NCI-H1930 (cell line): Measurements from ENCODE around the gene SLK.
A peak's percentile ranks its signal among the peaks of the same experiment; 100 is the strongest.

ENCODE experiments used
- DNase-seq, 2 experiments: peaks; one replicate each; lab custom pipeline; 2025; lab: John Stamatoyannopoulos, UW

SLK gene

DNA sequence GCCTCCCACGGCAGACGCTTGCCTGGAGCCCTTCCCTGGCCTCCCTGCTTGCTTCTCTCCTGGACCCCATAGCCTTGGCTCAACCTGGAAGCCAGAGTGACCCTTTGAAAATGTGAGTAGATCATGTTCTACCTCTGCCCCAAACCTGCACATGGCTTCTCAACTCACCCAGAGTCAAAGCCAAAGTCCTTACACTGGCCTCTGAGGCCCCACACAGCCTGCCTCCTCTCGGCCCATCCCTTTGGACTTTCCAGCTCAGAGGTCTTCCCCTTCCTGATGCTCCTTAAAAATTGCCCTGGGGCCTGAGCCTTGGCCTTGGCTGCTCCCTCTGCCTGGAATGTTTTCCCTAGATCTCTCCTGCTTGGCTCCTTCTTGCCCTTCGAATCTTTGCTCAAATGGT, 86.3 kb downstream of the SLK start:
- no peak for DNase-seq

GRCh38 chr10:104054430-104054829, 87.5 kb downstream of the SLK start:
- DNase-seq: no peak

DNA sequence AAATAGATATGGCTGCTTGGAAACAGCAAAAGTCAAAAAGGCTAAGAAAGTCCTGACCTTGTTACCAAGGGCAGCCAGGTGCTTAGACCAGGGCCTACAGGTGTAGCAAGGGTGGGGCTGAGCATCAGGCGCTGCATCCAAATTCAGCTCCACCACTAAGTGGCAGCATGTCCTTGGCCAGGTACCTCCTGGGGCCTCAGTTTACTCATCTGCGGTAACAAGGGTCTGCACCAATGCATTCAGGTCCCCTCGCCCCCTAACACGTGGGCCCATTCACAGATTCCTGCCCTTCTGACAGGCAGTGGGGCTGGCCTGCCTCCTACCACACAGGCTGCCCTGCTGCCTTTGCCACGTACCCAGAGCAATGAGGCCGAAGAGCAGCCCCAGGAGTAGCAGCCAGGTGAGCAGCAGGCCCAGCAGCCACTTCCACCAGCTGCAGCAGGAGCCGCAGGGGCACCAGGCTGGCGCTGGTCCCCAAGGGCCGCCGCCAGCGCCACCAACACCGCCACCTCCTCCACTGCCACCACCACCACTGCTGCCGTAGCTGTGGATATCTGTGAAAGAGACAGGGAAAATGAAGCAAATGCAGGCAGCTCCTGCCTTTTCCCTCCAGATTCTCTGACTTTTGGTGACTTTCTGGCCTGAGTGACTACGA, 89.8 kb downstream of the SLK start:
- no peak for DNase-seq

DNA sequence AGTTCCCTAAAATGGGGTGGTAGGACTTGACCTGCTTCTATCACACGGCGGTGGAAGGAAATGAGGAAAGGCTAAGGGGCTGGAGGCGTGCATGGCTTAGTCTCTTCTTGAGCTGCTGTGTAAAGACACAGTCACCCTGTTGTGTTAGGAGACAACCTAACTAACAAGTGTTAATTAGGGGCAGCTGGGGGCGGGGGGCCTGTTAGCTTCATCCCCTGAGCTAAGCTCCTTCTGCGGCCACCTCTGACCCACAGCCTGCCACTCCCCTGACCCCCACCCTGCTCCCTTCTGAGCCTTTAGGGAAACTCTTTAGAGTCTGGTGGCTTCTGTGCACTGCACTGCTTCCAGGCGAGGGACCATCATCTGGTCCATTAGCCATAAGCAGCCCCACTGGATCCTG, 90.8 kb downstream of the SLK start:
- DNase-seq: no peak

DNA sequence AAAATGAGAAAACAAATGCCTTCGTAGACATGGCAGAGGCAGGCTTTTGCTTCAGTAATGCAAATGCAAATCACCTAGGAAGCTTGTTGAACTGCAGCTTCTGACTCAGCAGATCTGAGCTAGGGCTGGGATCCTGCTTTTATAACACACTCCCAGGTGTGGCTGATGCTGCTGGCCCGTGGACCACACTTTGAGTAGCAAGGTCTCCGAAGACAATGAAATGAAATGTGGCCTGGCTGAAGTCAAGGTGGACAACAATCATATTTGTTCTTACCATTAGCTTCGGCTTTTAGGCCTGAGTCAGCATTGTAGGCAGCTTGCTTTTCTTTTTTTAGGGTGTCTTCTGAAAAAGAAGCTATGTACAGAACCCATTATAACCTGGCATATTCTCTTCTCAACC, 92.4 kb downstream of the SLK start:
- DNase-seq: no peak

GRCh38 chr10:104061196-104061595, 94.3 kb downstream of the SLK start:
- no peak for DNase-seq

- no peak for DNase-seq
Measured at GRCh38 chr10:104065748-104066147, 98.8 kb downstream of the SLK start.

GRCh38 chr10:104066945-104067344, 100.0 kb downstream of the SLK start:
- DNase-seq: no peak

DNA sequence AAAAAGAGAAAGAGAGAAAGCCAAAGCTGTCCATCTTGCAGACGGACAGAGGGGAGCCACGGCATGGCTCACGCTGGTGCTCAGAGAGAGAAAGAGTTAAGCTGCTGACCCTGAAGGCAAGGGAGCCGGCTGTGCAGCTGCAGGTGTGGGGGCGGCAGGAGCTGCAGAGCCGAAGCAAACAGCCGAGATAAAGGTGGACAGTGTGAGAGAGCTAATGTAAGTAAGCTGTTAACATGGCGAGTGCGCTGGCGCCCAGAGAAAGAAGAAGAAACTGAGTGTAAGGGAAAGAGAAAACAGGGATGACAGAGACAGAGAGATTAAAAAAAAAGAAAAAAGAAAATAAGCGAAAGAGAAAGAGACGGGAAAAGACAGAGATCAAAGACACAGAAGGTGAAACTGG, 100.6 kb downstream of the SLK start:
- DNase-seq: no peak

GRCh38 chr10:104069613-104070012, 102.7 kb downstream of the SLK start:
- no peak for DNase-seq

GRCh38 chr10:104072786-104073185, 105.8 kb downstream of the SLK start:
- no peak for DNase-seq

GRCh38 chr10:104074505-104074904, 107.6 kb downstream of the SLK start:
- DNase-seq: no peak

DNA sequence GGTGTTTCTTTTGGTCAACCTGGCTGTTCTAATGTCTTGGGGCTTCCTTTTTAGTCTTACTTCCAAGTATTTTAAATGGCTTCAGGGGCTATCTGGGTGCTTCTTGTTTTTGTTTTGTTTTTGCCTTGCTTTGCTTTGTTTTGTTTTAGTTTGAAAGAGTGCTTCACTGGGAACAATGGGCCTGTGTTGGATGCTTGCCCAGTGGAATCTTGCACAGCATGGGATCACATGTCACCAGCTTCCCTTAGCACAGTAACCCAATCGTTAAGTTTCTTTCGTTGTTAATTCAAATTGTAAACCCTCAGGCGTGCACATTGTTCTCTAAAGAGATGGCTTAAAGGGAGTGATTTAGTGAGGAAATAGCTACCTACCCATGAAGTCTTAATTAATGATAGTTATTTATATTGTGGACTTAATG, 109.8 kb downstream of the SLK start:
- peak in 1 of 2 experiments; percentile 67 for DNase-seq

DNA sequence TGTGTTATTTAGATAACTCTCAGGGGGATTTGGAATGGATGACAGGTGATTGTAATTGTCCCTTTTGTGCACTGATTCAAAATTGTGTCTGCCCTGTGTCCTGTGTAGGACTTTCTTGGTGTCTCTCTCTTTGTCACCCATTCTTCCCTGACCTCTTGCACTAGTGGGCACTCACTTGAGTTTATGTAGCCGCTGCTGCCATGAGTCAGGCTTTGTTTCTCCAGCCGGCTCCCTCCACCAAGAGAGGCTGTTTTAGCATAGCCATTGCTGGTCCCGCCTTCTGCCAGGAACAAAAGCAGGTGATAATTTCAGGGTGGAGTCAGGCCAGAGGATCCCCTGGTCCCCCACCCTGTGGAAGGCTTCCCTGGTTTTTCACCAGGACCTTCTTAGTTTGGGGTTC, 110.3 kb downstream of the SLK start:
- peak; percentile 64 to 72 for DNase-seq

DNA sequence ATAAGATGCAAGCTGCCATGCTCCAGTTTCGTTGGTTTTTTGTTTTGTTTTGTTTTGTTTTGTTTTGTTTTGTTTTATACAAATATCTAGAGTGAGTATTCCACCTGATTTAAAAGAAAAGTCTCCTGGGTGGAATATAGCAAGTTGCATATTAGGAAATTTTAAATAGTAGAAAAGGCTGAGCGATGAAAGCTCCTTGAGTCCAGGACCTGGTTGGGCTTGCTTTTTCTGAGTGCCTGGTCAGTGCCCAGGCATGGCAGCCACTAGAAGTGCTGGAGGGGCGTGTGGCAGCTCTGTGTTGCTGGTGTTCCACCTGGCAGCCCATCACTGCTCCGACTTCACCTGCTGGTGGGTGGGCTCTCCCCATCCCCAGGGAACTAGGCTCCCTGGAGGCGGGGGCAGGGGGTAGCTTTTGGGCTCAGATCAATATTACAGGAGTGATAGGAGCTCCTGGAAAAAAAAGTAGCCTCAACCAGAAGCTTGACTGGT, 110.8 kb downstream of the SLK start:
- peak in 1 of 2 experiments; percentile 13 for DNase-seq
